ENCODE data around the gene IBA57. TPM values are rescaled to one million over a fixed set of nuclear protein-coding genes. Genes with fewer than 3 reads are reported as not detected.

Gene IBA57
- polyA plus RNA-seq, 1 of the 3 experiments (the other 2 are of a cell fraction), result 1.8 TPM

- Histone ChIP-seq H3K4me2 (peak overlapping the region; percentile 93; the same call in 1 of the 2 replicates), H3K9ac (no peak overlapping the region), H3K9me3 (no peaks in the 10 kb centered on the region), H3K79me2 (ENCODE audit: insufficient read depth) (no peaks in the 10 kb centered on the region), H2AFZ (ENCODE audit: low read depth) (no peak overlapping the region), H4K20me1 (ENCODE audit: insufficient read depth) (no peaks in the 10 kb centered on the region), H3K36me3 (replicated peaks in 1 of 2; ENCODE audit: control insufficient read depth in 1 of 2, insufficient read depth in 2 of 2, low read length in 1 of 2) (no peaks in the 10 kb centered on the region), H3K27me3 (ENCODE audit: insufficient read depth) (no peaks in the 10 kb centered on the region), H3K27ac (ENCODE audit: low read depth in 2 of 2, low read length in 1 of 2) (no peak overlapping the region; a peak in 1 of 4 replicates), H3K4me1 (ENCODE audit: control insufficient read depth in 1 of 2, insufficient read depth in 2 of 2, low read depth in 1 of 2, low read length in 1 of 2) (peaks cover 0 to 19% of the 10 kb centered on the region in 2 experiments; a peak in 1 of 4 replicates), H3K4me3 (ENCODE audit: low read depth in 2 of 2, low read length in 1 of 2) (peak overlapping the region in 1 of 2 experiments; percentile 36; a peak in 1 of 4 replicates), H3K9me2 (no peaks in the 10 kb centered on the region), H3F3A (replicated peaks; ENCODE audit: insufficient read depth) (no peaks in the 10 kb centered on the region)
- DNase-seq, result no peak
- ChIA-PET CTCF (interaction anchor here (0.7 kb wide), 1 partner anchor 13 kb away, joined by 3 read pairs; no protein-coding TSS in a partner anchor), POLR2A (no interaction called here)
- 75% methylated on average over 31 of the region's 66 CpGs for WGBS (ENCODE audit: low lambda C conversion rate)
- TF ChIP-seq NFIC (IDR thresholded peaks at IDR 0.05; ENCODE audit: borderline replicate concordance) (no peak), MXI1 (IDR thresholded peaks at IDR 0.05; ENCODE audit: low read depth, low read length) (no peak), GABPA (IDR thresholded peaks at IDR 0.05; ENCODE audit: low read depth) (no peak), RCOR1 (IDR thresholded peaks at IDR 0.05; ENCODE audit: low read length) (no peak), EZH2phosphoT487 (IDR thresholded peaks at IDR 0.05; ENCODE audit: borderline replicate concordance, low read depth) (no peak), FOXJ3 (CRISPR knock-in tag; IDR thresholded peaks at IDR 0.05) (no peak)
These were observed 46.9 kb downstream of the IBA57 start for GRCh38 chr1:228212415-228212965.

GRCh38 chr1:228212966-228213844 lies 47.6 kb downstream of the IBA57 start:
- 4% methylated on average over 55 of the region's 67 CpGs for WGBS (ENCODE audit: low lambda C conversion rate)
- Histone ChIP-seq H3K4me2 (peak overlapping the region; percentile 93), H3F3A (replicated peaks; ENCODE audit: insufficient read depth) (no peaks in the 10 kb centered on the region), H3K4me1 (ENCODE audit: control insufficient read depth in 1 of 2, insufficient read depth in 2 of 2, low read depth in 1 of 2, low read length in 1 of 2) (peaks cover 0 to 19% of the 10 kb centered on the region in 2 experiments; a peak in 1 of 4 replicates), H3K27ac (ENCODE audit: low read depth in 2 of 2, low read length in 1 of 2) (peak overlapping the region in 1 of 2 experiments; percentile 81; a peak in 3 of 4 replicates), H4K20me1 (ENCODE audit: insufficient read depth) (no peaks in the 10 kb centered on the region), H3K9me3 (no peaks in the 10 kb centered on the region), H3K4me3 (ENCODE audit: low read depth in 2 of 2, low read length in 1 of 2) (peak overlapping the region; percentile 52 to 73), H2AFZ (ENCODE audit: low read depth) (peak overlapping the region; percentile 65; the same call in 1 of the 2 replicates), H3K36me3 (replicated peaks in 1 of 2; ENCODE audit: control insufficient read depth in 1 of 2, insufficient read depth in 2 of 2, low read length in 1 of 2) (peaks cover 0 to 2% of the 10 kb centered on the region in 2 experiments), H3K9me2 (no peaks in the 10 kb centered on the region), H3K79me2 (ENCODE audit: insufficient read depth) (no peaks in the 10 kb centered on the region), H3K27me3 (ENCODE audit: insufficient read depth) (no peaks in the 10 kb centered on the region), H3K9ac (peak overlapping the region; percentile 59; the same call in 1 of the 2 replicates)
- ChIA-PET POLR2A (interaction anchor here (1.1 kb wide), 1 partner anchor 48 kb away, joined by 6 read pairs; the partner anchor contains the start of gene IBA57), CTCF (interaction anchor here (0.6 to 1.7 kb wide), 11 partner anchors 11 to 251 kb away, joined by 3 to 6 read pairs (median 4); no protein-coding TSS in a partner anchor)
- DNase-seq, result peak; percentile 99
- TF ChIP-seq FOSL2 (IDR thresholded peaks at IDR 0.05; ENCODE audit: borderline replicate concordance, low read depth) (no peak), MXI1 (IDR thresholded peaks at IDR 0.05; ENCODE audit: low read depth, low read length) (peak; percentile 69; the same call in 1 of the 2 replicates), ELF1 (IDR thresholded peaks at IDR 0.05) (no peak), CTCF (IDR thresholded peaks at IDR 0.05) (peak; percentile 53), MAX (IDR thresholded peaks at IDR 0.05; ENCODE audit: low read depth) (peak; percentile 91), NRF1 (IDR thresholded peaks at IDR 0.05; ENCODE audit: low read depth, low read length) (0 out of 2 replicates have a peak, but pooled peaks have one; percentile 39), SMC3 (IDR thresholded peaks at IDR 0.05; ENCODE audit: low read depth, low read length) (peak; percentile 44), RAD21 (IDR thresholded peaks at IDR 0.05; ENCODE audit: low read length) (peak; percentile 54)
